CD4-positive, alpha-beta T cell treated with Interleukin-15 for 1 hour (primary cell): ENCODE measurements around the gene ARHGAP18.
"Not testable (repeated sequence)": the region's sequence is repeated elsewhere in the genome, so short reads cannot be mapped to it uniquely, and the experiment has no call there.

ENCODE experiments used
- DNase-seq: peaks from one replicate; pipeline ENCODE4 v3.0.0-alpha.2; 2020

Gene ARHGAP18

DNA sequence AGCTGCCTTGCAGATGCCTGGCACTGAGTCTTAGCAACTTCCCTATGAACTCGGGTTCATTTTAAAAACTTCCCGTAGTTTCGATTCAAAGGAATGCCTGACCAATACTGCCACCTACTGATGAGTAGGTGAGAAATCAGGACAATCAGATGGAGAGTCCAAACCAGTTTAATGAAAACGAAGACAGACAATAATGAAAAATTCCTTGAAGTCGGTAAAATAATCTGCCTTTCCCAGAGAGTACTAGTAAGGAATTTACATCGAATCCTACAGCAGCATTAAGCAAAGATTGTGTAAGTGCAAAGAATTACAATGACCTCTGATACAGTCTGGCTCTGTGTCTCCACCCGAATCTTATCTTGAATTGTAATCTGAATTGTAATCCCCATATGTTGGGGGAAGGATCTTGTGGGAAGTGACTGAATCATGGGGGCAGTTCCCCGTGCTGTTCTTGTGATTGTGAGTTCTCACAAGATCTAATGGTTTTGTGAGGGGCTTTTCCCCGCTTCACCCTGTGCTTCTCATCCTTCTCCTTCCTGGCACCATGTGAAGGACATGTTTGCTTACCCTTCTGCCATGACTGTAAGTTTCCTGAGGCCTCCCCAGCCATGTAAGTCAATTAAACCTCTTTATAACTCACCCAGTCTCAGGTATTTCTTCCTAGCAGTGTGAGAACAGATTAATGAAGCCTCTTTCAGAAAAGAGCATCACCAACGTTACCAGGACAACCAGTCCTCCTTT, 134.4 kb downstream of the ARHGAP18 start:
- DNase-seq = no peak

DNA sequence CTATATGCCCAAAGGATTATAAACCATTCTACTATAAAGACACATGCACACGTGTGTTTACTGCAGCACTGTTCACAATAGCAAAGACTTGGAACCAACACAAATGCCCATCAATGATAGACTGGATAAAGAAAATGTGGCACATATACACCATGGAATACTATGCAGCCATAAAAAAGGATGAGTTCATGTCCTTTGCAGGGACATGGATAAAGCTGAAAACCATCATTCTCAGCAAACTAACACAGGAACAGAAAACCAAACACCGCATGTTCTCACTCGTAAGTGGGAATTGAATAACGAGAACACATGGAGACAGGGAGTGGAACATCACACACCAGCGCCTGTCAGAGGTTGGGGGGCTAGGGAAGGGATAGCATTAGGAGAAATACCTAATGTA, 135.4 kb downstream of the ARHGAP18 start:
- not testable (repeated sequence) for DNase-seq

DNA sequence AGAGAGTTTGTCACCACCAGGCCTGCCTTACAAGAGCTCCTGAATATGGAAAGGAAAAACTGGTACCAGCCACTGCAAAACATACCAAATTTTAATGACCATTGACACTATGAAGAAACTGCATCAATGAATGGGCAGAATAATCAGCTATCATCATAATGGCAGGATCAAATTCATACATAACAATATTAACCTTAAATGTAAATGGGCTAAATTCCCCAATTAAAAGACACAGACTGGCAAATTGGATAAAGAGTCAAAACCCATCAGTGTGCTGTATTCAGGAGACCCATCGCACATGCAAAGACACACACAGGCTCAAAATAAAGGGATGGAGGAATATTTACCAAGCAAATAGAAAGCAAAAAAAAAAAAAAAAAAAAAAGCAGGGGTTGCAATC, 139.0 kb downstream of the ARHGAP18 start:
- not testable (repeated sequence) for DNase-seq

DNA sequence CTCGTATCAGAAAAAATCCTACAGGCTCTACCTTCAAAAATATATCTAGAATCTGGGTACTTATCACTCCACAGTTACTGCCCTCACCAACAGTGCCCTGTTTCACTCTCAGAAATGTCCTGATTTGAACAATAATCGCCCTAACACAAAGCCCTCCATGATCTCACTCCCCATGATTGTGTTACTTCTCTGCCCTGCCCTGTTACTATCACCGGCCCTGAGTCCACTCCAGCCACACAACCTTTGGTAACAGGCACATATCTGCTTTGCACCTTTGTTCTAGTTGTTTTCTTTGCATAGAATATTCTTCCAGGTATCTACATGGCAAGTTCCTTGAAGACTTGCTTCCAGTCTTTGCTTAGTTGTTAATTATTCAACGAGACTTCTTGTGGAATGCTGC, 142.0 kb downstream of the ARHGAP18 start:
- DNase-seq = no peak

DNA sequence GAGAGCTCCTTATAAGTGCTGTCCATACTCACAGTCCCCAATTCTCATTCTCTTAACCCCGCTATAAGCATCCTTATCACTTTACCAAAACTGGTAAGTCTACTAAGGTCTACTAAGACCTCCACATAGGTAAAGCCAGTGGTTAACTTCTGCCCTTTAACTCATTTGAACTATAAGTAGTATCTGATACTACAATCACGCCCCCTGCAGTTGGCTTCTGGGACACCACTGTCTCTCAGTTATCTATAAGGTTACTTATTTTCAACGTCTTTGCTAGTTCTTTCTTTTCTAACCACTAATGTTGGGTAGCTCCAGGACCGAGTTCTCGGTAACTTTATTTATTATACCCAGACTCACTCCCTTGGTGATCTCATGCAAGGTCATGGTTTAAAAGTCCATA, 142.6 kb downstream of the ARHGAP18 start:
- DNase-seq = no peak

DNA sequence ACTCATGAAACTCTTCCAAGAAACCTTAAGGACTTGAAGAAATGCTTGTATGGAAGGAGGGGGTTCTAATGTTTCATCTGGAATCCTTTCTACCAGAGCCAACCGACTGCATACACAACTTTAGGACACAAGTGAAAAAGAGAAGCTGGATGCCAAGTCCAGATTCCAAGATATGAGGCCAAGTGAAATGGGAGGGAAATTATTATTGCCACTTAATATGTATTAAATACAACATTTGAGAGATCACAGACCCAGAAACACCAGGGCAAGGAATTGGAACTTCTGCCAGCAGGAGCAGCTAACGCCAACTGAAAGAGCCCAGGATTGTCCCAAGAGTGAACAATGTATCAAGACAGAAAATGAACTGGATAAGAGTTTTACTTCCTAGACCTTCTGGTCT, 144.2 kb downstream of the ARHGAP18 start:
- no peak for DNase-seq

DNA sequence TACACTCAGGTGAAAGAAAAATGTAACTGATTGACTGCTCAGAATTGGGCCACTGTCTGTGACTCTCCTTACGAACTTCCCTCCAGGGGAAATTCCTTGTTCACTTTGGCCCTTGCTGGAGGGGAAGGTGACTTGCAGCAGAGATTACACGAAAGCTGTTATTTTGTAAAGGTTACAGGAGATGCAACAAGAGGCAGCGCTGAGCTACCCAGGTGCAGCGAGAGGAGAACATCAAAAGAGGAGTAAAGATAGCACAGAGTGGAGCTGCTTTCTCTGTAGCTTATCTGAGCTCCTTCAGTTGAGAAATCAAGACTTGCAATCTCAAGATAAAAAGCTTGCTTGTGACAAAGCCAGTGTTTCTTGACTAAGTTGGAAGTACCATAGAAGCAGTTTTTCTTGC, 144.6 kb downstream of the ARHGAP18 start:
- no peak for DNase-seq

DNA sequence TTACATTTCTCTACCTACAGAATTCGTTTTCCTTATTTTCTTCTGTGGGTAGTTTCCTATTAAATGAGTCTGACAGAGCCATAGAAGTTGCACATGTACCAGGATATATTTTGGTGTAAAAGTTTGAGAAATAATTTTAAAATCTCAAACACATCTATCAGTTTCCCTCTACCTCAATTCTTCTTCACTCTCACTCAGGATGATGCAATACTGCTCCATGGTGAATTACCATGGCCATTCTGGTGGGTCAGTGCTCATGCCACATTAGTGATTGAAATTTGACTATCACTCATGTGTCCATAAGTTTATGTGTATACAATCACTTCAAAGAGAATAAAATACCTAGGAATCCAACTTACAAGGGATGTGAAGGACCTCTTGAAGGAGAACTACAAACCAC, 151.7 kb downstream of the ARHGAP18 start:
- DNase-seq = no peak

DNA sequence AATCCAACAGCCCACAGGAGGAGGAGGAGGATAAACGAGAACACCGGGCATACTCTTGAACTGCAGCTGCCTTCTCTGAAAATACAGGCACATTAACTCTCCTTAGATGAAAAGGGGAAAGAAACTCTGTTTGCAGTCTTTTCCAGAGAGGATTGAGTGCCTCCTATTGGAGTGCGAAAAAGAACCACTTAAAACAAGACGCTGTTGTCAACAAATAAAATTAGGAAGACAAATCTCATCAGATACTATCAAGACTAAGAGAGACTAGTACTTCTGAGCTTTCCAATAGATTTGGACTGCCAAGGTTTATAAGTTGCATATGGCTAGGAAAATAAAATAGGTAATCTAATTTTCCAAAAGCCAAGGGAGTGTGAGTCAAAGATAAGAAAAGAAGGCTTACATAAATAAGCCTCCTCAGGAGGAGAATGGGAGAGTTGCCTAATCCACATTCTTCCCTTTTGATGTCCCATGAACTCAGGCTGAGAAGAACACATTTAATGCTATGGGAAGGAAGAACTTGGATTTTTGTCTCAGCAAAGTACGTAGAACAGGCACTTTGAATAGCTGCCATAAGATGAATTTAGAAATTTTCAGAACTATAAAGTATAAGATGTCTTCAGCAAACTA, 154.7 kb downstream of the ARHGAP18 start:
- DNase-seq = no peak

DNA sequence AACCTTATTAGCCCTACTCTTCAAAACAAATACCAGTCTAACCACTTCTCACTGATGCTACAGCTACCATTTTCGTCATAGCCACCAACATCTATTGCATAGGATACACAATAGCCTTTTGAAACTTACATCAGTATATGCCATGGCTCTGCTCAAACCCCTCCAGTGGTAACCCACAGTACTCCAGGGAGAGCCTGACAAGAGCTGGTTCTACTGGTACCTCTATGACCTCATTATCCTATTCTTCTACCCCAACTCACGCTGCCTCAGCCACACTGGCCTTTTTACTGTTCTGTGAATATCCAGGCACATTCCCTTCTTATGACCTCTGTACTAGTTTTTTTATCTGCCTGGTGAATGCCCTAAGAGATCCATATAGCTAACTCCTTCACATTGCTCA, 157.6 kb downstream of the ARHGAP18 start:
- DNase-seq = no peak

DNA sequence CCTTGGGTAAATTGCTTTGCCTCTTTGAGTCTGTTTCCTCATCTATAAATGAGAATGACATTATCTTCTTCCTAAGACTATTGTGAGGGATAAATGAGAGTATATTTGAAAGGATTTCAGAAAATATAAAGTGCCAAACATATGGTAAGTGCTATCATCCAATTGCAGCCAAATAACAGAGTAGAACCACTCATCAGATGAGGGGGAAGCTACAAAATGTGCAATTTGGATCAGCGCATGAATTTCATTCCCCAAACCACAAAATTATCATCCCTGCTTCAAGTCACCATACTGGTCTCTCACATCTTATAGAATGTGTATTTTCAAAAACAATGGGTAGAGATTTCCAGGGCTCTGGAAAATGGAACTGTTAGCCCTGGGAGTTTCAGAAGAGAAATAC, 158.5 kb downstream of the ARHGAP18 start:
- no peak for DNase-seq

DNA sequence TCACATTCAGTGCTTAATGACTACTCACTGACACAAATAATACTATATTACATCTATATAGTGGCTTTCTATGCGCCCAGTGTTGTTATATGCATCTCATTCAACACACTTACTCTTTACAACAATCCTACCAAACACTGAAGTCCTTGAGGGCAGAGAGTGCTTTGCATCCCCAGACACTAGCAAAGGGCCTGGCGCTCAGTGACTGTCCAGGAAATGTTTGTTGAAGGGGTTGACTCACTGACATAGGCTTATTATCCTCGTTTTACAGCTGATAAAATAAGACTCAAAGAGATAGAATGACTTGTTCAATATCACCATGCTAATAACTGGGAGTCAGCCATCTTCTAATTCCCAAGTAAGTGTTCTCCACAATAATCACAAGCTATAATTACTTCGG, 163.3 kb downstream of the ARHGAP18 start:
- no peak for DNase-seq

DNA sequence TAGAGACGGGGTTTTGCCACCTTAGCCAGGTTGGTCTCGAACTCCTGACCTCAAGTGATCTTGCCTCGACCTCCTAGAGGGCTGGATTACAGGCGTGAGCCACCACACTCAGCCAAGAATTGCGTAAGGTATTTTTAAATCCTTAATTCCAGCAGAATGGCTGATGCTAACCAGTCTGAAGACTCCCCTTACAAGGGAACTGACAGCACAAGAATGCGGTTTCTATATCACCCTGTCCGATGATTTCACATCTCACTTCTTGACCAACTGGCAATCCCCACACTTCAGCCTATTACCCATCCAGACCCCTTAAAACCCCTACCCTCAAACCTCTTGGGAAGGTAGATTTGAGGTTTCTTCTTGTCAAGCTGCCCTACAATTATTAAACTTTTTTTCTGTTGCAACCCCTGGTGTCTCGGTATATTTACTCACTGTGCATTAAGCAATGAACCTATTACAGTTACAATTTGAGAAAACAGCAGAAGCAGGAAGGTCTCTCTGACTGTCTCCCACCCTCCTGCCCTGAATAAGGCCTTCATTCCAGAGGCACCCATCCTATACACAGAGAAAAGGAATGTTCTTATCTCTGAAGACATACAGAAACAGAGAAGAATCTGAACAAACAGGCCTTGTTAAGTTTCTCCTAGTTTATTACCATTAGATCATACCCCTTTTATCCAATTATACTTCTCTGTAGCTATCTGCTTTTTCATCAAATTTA, 164.9 kb downstream of the ARHGAP18 start:
- DNase-seq = no peak

DNA sequence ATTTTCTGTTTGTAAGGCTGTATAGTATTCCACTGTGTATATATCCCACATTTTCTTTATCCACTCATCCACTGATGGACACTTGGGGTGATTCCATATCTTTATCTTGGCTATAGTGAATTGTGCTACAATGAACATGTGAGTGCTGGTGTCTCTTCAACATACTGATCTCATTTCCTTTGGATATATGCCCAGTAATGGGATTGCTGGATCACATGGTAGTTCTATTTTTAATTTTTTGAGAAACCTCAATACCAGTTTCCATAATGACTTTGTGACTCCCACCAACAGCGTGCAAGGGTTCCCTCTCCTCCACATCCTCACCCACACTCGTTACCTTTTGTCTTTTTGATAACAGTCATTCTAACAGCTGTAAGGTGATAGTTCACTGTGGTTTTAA, 166.0 kb downstream of the ARHGAP18 start:
- DNase-seq = no peak

DNA sequence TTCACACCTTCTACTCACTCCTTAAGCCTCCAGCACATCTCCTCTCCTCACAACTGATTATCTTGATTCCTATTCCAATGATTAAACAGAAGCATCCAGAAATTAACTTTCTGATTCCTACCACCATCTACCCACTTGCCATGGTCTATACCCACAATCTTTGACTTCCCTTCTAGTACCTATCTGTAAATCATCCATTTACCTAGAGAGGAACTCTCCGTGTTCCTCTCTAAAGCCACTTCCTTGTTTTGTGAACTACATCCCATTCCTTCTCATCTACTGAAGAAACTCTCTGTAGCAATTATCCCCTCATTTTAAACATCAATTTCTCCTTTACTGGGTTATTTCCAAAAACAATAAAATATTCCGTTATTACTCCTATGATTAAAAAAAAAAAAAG, 167.3 kb downstream of the ARHGAP18 start:
- no peak for DNase-seq

DNA sequence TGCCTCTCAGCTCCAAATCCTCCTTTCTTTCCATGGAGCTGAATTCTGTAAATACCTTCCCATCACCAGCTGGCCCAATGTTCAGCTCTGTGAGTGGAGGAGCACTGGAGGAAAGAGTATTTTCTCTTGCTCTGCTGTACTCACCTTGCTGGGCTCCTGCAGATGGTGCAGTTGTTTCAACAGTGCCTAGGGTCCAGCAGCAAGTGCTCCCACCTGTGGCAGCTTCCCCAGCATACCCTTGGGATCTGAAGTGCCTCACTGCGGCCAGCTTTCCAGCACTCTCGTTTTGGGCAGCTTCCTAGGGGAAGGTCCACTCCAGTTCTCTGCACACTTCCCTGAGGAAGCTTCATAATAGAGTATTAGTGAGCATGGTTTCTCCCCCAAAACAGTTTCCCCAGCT, 170.9 kb downstream of the ARHGAP18 start:
- DNase-seq = no peak

DNA sequence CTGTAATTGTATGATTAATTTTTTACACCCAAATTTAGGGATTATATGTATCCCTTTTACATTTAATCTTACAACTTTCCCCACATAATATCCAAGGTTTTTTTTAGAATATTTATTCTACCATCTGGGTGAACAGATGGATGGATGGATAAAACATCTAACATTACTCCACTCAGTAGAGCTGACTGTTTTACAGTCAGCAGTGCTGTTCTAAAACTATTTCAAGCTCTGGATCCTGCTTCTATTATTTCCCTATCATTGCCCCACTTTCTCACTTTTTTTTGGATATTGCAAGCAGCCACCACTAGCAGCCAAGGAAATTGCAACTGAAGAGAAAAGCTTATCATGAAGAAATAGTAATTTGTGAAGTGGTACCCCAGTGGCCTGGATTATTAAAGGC, 173.7 kb downstream of the ARHGAP18 start:
- DNase-seq = no peak

DNA sequence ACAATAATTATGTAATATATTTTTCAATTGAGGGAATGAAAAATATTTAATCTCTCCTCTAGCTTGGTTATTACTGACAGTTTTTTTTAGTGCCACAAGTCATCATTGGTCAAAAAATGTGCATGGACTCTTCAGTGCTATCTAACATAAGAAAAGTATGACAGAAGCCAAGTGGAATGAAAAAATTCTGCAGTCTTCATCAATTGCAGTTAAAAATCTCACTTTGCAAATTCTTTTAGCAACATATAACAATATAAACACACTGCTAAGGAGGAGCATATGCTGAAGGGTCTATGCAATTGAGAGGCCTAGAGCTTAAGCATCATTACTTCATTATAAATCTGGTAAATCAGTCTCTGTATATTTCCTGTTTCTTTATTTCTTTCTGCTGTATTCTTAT, 175.1 kb downstream of the ARHGAP18 start:
- no peak for DNase-seq
